ENCODE data around the gene LDLRAD4. TPM values are rescaled to one million over a fixed set of nuclear protein-coding genes. Genes with fewer than 3 reads are reported as not detected.

LDLRAD4 gene
- total RNA-seq, 1 donor from 2014 or later = 18.4 TPM

GRCh38 chr18:13452388-13452811 is 233.8 kb downstream of the LDLRAD4 start:
- intact Hi-C loops (cut with DNase I) = no loop called here
- no peak for TF ChIP-seq CTCF (IDR thresholded peaks at IDR 0.05)
- ATAC-seq = peak; percentile 8
- Histone ChIP-seq H3K4me3 (no peak overlapping the region), H3K36me3 (no peaks in the 10 kb centered on the region), H3K27me3 (no peaks in the 10 kb centered on the region), H3K27ac (no peak overlapping the region), H3K9me3 (no peaks in the 10 kb centered on the region), H3K4me1 (peaks cover 20% of the 10 kb centered on the region)
- DNase-seq = no peak

- DNase-seq (no peak), ATAC-seq (no peak)
- Histone ChIP-seq H3K4me3 (no peak overlapping the region), H3K27me3 (no peaks in the 10 kb centered on the region), H3K9me3 (no peaks in the 10 kb centered on the region), H3K4me1 (peaks cover 14% of the 10 kb centered on the region), H3K27ac (no peak overlapping the region), H3K36me3 (no peaks in the 10 kb centered on the region)
- intact Hi-C loops (cut with DNase I) = no loop called here
- TF ChIP-seq CTCF (IDR thresholded peaks at IDR 0.05) = no peak
These were observed 234.5 kb downstream of the LDLRAD4 start for GRCh38 chr18:13452871-13453680.

GRCh38 chr18:13453714-13454113 is 235.2 kb downstream of the LDLRAD4 start:
- no peaks in the 10 kb centered on the region for H3K27me3 ChIP-seq
- no peaks in the 10 kb centered on the region for H3K9me3 ChIP-seq
- H3K27ac ChIP-seq = no peak overlapping the region
- no peaks in the 10 kb centered on the region for H3K36me3 ChIP-seq
- H3K4me1 ChIP-seq = peaks cover 14% of the 10 kb centered on the region
- no peak overlapping the region for H3K4me3 ChIP-seq
- DNase-seq (no peak), ATAC-seq (no peak)
- intact Hi-C loops (cut with DNase I) = no loop called here
- no peak for TF ChIP-seq CTCF (IDR thresholded peaks at IDR 0.05)

- intact Hi-C loops (cut with DNase I) = no loop called here
- Histone ChIP-seq H3K4me1 (peaks cover 14% of the 10 kb centered on the region), H3K4me3 (no peak overlapping the region), H3K9me3 (no peaks in the 10 kb centered on the region), H3K27me3 (no peaks in the 10 kb centered on the region), H3K27ac (no peak overlapping the region), H3K36me3 (no peaks in the 10 kb centered on the region)
- TF ChIP-seq CTCF (IDR thresholded peaks at IDR 0.05) = no peak
- no peak for DNase-seq
- ATAC-seq = no peak
These were observed 236.0 kb downstream of the LDLRAD4 start for GRCh38 chr18:13454363-13455150.

- no peak overlapping the region for H3K4me3 ChIP-seq
- intact Hi-C loops (cut with DNase I) = no loop called here
- no peaks in the 10 kb centered on the region for H3K27me3 ChIP-seq
- no peak for TF ChIP-seq CTCF (IDR thresholded peaks at IDR 0.05)
- no peaks in the 10 kb centered on the region for H3K36me3 ChIP-seq
- H3K9me3 ChIP-seq = no peaks in the 10 kb centered on the region
- ATAC-seq (no peak), DNase-seq (no peak)
- peaks cover 14% of the 10 kb centered on the region for H3K4me1 ChIP-seq
- H3K27ac ChIP-seq = no peak overlapping the region
These were observed 236.9 kb downstream of the LDLRAD4 start for GRCh38 chr18:13455471-13455870.

Data from upper lobe of right lung (tissue), 1 donor.